ENCODE results near the gene NBPF4.

NBPF4 gene

GRCh38 chr1:108194051-108194450 is 49.8 kb downstream of the NBPF4 start:
- TF ChIP-seq JUND (IDR thresholded peaks at IDR 0.05; ENCODE audit: low read depth) = no peak
- no peak for DNase-seq (ENCODE audit: low read depth in 1 of 2, low spot score in 1 of 2)
- in situ Hi-C loops (cut with HindIII; ENCODE audit: low pct_unique_long_range_greater_than_20kb, low sequenced_read_pairs) = no loop called here

- no peak for TF ChIP-seq JUND (IDR thresholded peaks at IDR 0.05; ENCODE audit: low read depth)
- in situ Hi-C loops (cut with HindIII; ENCODE audit: low pct_unique_long_range_greater_than_20kb, low sequenced_read_pairs) = no loop called here
These were observed 50.5 kb downstream of the NBPF4 start for GRCh38 chr1:108193333-108193732.

DNA sequence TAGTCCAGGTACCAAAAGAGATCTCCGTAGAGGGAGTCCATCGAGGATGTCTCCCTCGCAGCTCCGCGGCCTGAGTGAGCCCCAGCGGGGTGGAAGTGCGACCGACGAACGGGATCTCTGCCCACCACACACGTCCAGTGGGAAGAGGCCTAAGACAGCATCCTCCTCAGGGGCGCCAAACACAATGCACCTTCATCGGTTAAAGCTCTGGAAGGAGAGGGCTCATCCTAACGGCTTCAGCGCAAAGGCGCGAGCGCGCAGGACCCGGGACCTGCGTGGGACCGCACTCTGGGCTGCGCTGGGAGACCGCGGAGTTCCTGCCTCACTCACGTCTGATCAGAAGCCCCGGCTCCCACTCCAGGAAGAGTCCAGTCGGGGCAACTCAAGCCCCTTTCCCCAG is 51.3 kb downstream of the NBPF4 start:
- DNase-seq (ENCODE audit: low read depth in 1 of 2, low spot score in 1 of 2) = no peak
- no peak for TF ChIP-seq JUND (IDR thresholded peaks at IDR 0.05; ENCODE audit: low read depth)
- in situ Hi-C loops (cut with HindIII; ENCODE audit: low pct_unique_long_range_greater_than_20kb, low sequenced_read_pairs) = no loop called here

More at GRCh38 chr1:108193333-108193732, 50.5 kb downstream of the NBPF4 start:
- no peak for DNase-seq (ENCODE audit: low read depth in 1 of 2, low spot score in 1 of 2)

- no peak for TF ChIP-seq JUND (IDR thresholded peaks at IDR 0.05; ENCODE audit: low read depth)
- in situ Hi-C loops (cut with HindIII; ENCODE audit: low pct_unique_long_range_greater_than_20kb, low sequenced_read_pairs) = no loop called here
- DNase-seq (ENCODE audit: low read depth in 1 of 2, low spot score in 1 of 2) = no peak
These were observed 53.0 kb downstream of the NBPF4 start for GRCh38 chr1:108190686-108191416.

GRCh38 chr1:108190001-108190634 is 53.8 kb downstream of the NBPF4 start:
- no peak for DNase-seq (ENCODE audit: low read depth in 1 of 2, low spot score in 1 of 2)
- in situ Hi-C loops (cut with HindIII; ENCODE audit: low pct_unique_long_range_greater_than_20kb, low sequenced_read_pairs) = no loop called here
- no peak for TF ChIP-seq JUND (IDR thresholded peaks at IDR 0.05; ENCODE audit: low read depth)

GRCh38 chr1:108188801-108189200 is 55.1 kb downstream of the NBPF4 start:
- TF ChIP-seq JUND (IDR thresholded peaks at IDR 0.05; ENCODE audit: low read depth) = no peak
- DNase-seq (ENCODE audit: low read depth in 1 of 2, low spot score in 1 of 2) = no peak
- in situ Hi-C loops (cut with HindIII; ENCODE audit: low pct_unique_long_range_greater_than_20kb, low sequenced_read_pairs) = no loop called here

DNA sequence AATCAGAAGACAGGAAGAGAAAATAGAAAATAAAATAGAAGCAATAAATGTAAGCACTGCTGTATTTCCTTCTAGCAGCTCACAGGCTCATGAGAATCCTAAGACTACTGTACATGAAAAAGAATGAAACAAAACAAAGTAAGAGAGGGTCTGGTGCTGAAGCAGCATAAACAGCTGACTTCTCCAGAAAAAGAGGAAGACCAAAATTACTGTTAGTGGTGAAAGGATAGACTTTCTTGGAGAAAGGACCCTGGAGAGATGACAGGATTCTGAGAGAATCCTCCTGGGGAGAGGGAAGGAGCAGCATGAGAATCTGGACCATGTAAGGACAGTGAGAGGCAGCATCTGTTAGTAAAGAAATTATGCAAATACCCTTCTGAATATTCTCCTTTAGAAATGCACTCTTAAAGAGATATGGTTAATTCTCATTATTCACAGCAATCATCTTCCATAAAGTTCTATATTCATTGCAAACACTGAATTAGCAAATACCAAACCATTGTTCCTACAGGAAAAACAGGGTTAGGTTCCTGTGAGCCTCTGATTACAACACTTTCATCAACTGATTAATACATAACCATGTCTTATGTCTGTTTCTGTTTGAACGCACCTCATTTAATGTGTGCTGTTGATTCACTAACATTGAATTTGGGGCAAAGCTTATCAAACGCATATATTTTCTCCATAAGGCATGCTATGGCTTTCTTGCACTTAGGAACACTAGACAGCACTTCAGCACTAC is 60.7 kb downstream of the NBPF4 start:
- in situ Hi-C loops (cut with HindIII; ENCODE audit: low pct_unique_long_range_greater_than_20kb, low sequenced_read_pairs) = no loop called here
- no peak for DNase-seq (ENCODE audit: low read depth in 1 of 2, low spot score in 1 of 2)
- no peak for TF ChIP-seq JUND (IDR thresholded peaks at IDR 0.05; ENCODE audit: low read depth)

- no peak for TF ChIP-seq JUND (IDR thresholded peaks at IDR 0.05; ENCODE audit: low read depth)
- in situ Hi-C loops (cut with HindIII; ENCODE audit: low pct_unique_long_range_greater_than_20kb, low sequenced_read_pairs) = no loop called here
- DNase-seq (ENCODE audit: low read depth in 1 of 2, low spot score in 1 of 2) = no peak
These were observed 64.9 kb downstream of the NBPF4 start for GRCh38 chr1:108179018-108179417.
